GM04503 (cell line): Measurements from ENCODE around the gene SIGLEC8.

Experiments
- DNase-seq: peaks from one replicate; pipeline ENCODE4 v3.0.0-alpha.2; 2012; ENCODE audit warnings: low read depth

SIGLEC8 gene

DNA sequence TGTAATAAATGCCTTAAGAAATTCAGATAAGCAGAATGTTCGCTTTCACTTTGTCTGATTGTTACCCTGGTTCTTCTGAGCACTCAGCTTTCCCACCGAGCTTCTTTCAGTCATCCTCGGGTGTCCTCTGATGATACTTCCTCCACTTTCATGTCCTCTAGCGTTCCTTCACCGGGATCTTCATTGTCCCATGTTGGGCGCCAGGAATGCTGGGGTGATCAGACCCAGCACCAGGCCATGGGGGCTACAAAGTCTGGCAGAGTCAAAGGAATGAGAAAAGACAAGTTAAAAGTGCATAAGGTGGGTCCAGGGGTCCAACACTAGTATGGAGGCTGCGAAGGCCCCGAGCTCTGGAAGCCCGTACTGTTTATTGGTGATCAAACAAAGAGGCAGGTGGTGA lies 56.1 kb downstream of the SIGLEC8 start:
- DNase-seq = no peak
